ENCODE data around the gene IQSEC1. TPM values are rescaled to one million over a fixed set of nuclear protein-coding genes. Genes with fewer than 3 reads are reported as not detected.

The IQSEC1 gene
- total and polyA plus RNA-seq, 2 donors (not counting 3 experiments of a cell fraction or from before 2014, with no cell fraction given): 5.2 to 18.0 TPM

DNA sequence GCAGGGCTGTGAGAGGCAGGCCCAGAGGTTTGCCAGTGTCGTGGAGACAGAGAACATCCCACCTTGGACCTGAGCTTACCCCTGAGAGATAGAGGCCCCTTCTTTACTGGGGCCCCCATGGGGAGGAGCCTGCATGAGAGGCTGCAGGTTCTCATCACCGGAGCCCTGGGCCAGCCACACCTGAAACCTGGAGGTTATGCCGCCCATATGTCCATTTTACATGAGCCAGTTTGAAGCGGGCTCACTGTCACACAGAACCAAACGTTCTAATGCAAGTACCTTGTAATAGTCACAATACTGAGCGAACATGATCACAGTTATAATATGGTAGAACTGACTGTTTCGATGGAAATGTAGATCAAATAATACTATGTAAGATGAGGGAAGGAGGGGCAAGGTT lies 6.3 kb upstream of the IQSEC1 start:
- DNase-seq (ENCODE audit: low read depth, low spot score) (no peak), FAIRE-seq (no peak)
- dilution Hi-C loops (cut with MboI; ENCODE audit: extremely low pct_ligation_motif_present, low sequenced_read_pairs) (loop anchor here (25.0 kb wide), 1 partner anchor 383 kb away; no protein-coding TSS in a partner anchor), intact Hi-C loops (cut with micrococcal nuclease) (no loop called here)
- Histone ChIP-seq H3K36me3 (ENCODE audit: control insufficient read depth in 2 of 2, extremely low read depth in 1 of 2, insufficient read depth in 2 of 2, low read length in 2 of 2) (no peaks in the 10 kb centered on the region), H3K4me2 (ENCODE audit: insufficient read depth, low read length) (no peak overlapping the region), H3K27me3 (ENCODE audit: control insufficient read depth in 2 of 2, insufficient read depth in 2 of 2, low read length in 2 of 2) (peaks cover 0 to 3% of the 10 kb centered on the region in 2 experiments), H3K4me1 (ENCODE audit: control insufficient read depth, extremely low read depth, insufficient read depth, low read length) (no peaks in the 10 kb centered on the region), H3K27ac (ENCODE audit: insufficient read depth, low read depth, low read length) (no peak overlapping the region), H4K20me1 (replicated peaks; ENCODE audit: control insufficient read depth, extremely low read depth, insufficient read depth, low read length) (no peaks in the 10 kb centered on the region), H3K9ac (replicated peaks; ENCODE audit: extremely low read depth, insufficient read depth, low read length) (no peak overlapping the region), H3K79me2 (ENCODE audit: control insufficient read depth, insufficient read depth, low read length) (no peaks in the 10 kb centered on the region), H3K9me1 (replicated peaks; ENCODE audit: control insufficient read depth, extremely low read depth, insufficient read depth, low read length) (no peaks in the 10 kb centered on the region), H2AFZ (ENCODE audit: low read depth, low read length) (no peak overlapping the region), H3K4me3 (replicated peaks in 1 of 3; ENCODE audit: insufficient read depth in 1 of 3, low read depth in 1 of 3, low read length in 3 of 3) (no peak overlapping the region), H3K9me3 (replicated peaks; ENCODE audit: control insufficient read depth, insufficient read depth, low read length) (no peaks in the 10 kb centered on the region)
- ChIA-PET POLR2A (no interaction called here), CTCF (interaction anchor here (1.6 kb wide), 1 partner anchor 12 kb away, joined by 5 read pairs; no protein-coding TSS in a partner anchor)
- BruUV-seq (replicated peaks): no TSS peak
- TF ChIP-seq GATA2 (IDR thresholded peaks at IDR 0.05; ENCODE audit: insufficient read depth, insufficient read length, low read depth, low read length): no peak
- TF ChIP-seq, protein P1, sequence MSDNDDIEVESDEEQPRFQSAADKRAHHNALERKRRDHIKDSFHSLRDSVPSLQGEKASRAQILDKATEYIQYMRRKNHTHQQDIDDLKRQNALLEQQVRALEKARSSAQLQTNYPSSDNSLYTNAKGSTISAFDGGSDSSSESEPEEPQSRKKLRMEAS (IDR thresholded peaks at IDR 0.05; ENCODE audit: insufficient read depth, insufficient read length): no peak
- TF ChIP-seq POLR2AphosphoS5 (IDR thresholded peaks at IDR 0.05; ENCODE audit: insufficient read depth, low read depth, low read length): no peak
- no peak for TF ChIP-seq CTCF (IDR thresholded peaks at IDR 0.05; ENCODE audit: extremely low read depth in 1 of 2, insufficient read depth in 1 of 2, low read depth in 1 of 2, low read length in 2 of 2)
- TF ChIP-seq FOS (IDR thresholded peaks at IDR 0.05; ENCODE audit: borderline replicate concordance, insufficient read depth, low read length): no peak
- no peak for TF ChIP-seq POLR2A (IDR thresholded peaks at IDR 0.05; ENCODE audit: low read depth, low read length)
